ENCODE results near the gene RBP7. TPM values are rescaled to one million over a fixed set of nuclear protein-coding genes. Genes with fewer than 3 reads are reported as not detected.

Gene RBP7
- polyA plus RNA-seq, 1 of the 3 experiments (the other 2 are of a cell fraction), result 2.5 TPM

- Histone ChIP-seq H3K36me3 (replicated peaks in 1 of 2; ENCODE audit: control insufficient read depth in 1 of 2, insufficient read depth in 2 of 2, low read length in 1 of 2) (no peaks in the 10 kb centered on the region), H3K27ac (ENCODE audit: low read depth in 2 of 2, low read length in 1 of 2) (no peak overlapping the region), H4K20me1 (ENCODE audit: insufficient read depth) (no peaks in the 10 kb centered on the region), H3K4me1 (ENCODE audit: control insufficient read depth in 1 of 2, insufficient read depth in 2 of 2, low read depth in 1 of 2, low read length in 1 of 2) (peaks cover 0 to 6% of the 10 kb centered on the region in 2 experiments; a peak in 1 of 4 replicates), H3F3A (replicated peaks; ENCODE audit: insufficient read depth) (peaks cover 4% of the 10 kb centered on the region), H3K4me2 (no peak overlapping the region), H3K9ac (no peak overlapping the region), H3K79me2 (ENCODE audit: insufficient read depth) (no peaks in the 10 kb centered on the region), H3K27me3 (ENCODE audit: insufficient read depth) (no peaks in the 10 kb centered on the region), H2AFZ (ENCODE audit: low read depth) (no peak overlapping the region), H3K4me3 (ENCODE audit: low read depth in 2 of 2, low read length in 1 of 2) (no peak overlapping the region), H3K9me3 (no peaks in the 10 kb centered on the region), H3K9me2 (no peaks in the 10 kb centered on the region)
- no peak for TF ChIP-seq SIN3A (IDR thresholded peaks at IDR 0.05; ENCODE audit: borderline replicate concordance, low read depth, low read length)
- TF ChIP-seq SMC3 (IDR thresholded peaks at IDR 0.05; ENCODE audit: low read depth, low read length), result no peak
- no peak for TF ChIP-seq FOSL2 (IDR thresholded peaks at IDR 0.05; ENCODE audit: borderline replicate concordance, low read depth)
- TF ChIP-seq FOXM1 (IDR thresholded peaks at IDR 0.05; ENCODE audit: low read depth), result no peak
- no peak for TF ChIP-seq NRF1 (IDR thresholded peaks at IDR 0.05; ENCODE audit: low read depth, low read length)
- TF ChIP-seq, protein P1, sequence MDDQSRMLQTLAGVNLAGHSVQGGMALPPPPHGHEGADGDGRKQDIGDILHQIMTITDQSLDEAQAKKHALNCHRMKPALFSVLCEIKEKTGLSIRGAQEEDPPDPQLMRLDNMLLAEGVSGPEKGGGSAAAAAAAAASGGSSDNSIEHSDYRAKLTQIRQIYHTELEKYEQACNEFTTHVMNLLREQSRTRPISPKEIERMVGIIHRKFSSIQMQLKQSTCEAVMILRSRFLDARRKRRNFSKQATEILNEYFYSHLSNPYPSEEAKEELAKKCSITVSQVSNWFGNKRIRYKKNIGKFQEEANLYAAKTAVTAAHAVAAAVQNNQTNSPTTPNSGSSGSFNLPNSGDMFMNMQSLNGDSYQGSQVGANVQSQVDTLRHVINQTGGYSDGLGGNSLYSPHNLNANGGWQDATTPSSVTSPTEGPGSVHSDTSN (IDR thresholded peaks at IDR 0.05), result no peak
- TF ChIP-seq RAD21 (IDR thresholded peaks at IDR 0.05; ENCODE audit: low read length), result no peak
- TF ChIP-seq RXRA (IDR thresholded peaks at IDR 0.05; ENCODE audit: borderline replicate concordance, low read depth), result no peak
- DNase-seq, result no peak
- ChIA-PET POLR2A (no interaction called here), CTCF (interaction anchor here (1.3 kb wide), 1 partner anchor 75 kb away, joined by 4 read pairs; no protein-coding TSS in a partner anchor)
- 65% methylated on average over 2 of the region's 2 CpGs for WGBS (ENCODE audit: low lambda C conversion rate)
Measured at GRCh38 chr1:10025354-10025753, 28.3 kb downstream of the RBP7 start.

DNA sequence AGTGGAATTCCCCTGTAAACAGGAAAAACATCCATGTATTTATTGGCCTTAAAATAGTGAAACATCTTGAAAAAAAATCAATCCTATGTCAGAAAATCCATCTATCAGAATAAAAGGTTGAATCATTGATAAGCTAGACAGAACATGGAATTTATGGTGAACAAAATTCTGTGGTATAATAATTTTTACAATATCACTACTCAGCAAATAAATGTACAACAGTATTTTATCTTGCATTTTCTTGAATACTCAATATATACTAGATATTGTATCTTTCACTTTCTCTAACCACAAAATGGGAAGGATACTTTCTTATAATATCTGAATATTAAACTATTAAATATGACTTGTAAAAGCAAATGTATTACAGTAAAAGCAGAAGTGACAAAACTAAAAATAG is 30.0 kb downstream of the RBP7 start:
- CTCF ChIA-PET, result interaction anchor here (1.0 kb wide), 1 partner anchor 77 kb away, joined by 3 read pairs; no protein-coding TSS in a partner anchor
- H3K4me2 ChIP-seq, result no peak overlapping the region
- POLR2A ChIA-PET, result no interaction called here
- H2AFZ ChIP-seq (ENCODE audit: low read depth), result no peak overlapping the region
- no peaks in the 10 kb centered on the region for H3K9me2 ChIP-seq
- no peaks in the 10 kb centered on the region for H3K79me2 ChIP-seq (ENCODE audit: insufficient read depth)
- no peak overlapping the region for H3K27ac ChIP-seq (ENCODE audit: low read depth in 2 of 2, low read length in 1 of 2)
- no peaks in the 10 kb centered on the region for H4K20me1 ChIP-seq (ENCODE audit: insufficient read depth)
- peaks cover 2 to 3% of the 10 kb centered on the region in 2 experiments; a peak in 2 of 4 replicates for H3K4me1 ChIP-seq (ENCODE audit: control insufficient read depth in 1 of 2, insufficient read depth in 2 of 2, low read depth in 1 of 2, low read length in 1 of 2)
- no peak overlapping the region for H3K9ac ChIP-seq
- peaks cover 11% of the 10 kb centered on the region for H3F3A ChIP-seq (replicated peaks; ENCODE audit: insufficient read depth)
- H3K9me3 ChIP-seq, result no peaks in the 10 kb centered on the region
- TF ChIP-seq, protein P2, sequence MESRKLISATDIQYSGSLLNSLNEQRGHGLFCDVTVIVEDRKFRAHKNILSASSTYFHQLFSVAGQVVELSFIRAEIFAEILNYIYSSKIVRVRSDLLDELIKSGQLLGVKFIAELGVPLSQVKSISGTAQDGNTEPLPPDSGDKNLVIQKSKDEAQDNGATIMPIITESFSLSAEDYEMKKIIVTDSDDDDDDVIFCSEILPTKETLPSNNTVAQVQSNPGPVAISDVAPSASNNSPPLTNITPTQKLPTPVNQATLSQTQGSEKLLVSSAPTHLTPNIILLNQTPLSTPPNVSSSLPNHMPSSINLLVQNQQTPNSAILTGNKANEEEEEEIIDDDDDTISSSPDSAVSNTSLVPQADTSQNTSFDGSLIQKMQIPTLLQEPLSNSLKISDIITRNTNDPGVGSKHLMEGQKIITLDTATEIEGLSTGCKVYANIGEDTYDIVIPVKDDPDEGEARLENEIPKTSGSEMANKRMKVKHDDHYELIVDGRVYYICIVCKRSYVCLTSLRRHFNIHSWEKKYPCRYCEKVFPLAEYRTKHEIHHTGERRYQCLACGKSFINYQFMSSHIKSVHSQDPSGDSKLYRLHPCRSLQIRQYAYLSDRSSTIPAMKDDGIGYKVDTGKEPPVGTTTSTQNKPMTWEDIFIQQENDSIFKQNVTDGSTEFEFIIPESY (IDR thresholded peaks at IDR 0.05; ENCODE audit: borderline replicate concordance, low read depth), result no peak
- TF ChIP-seq GATA2 (CRISPR knock-in tag; IDR thresholded peaks at IDR 0.05) (no peak), TAF1 (IDR thresholded peaks at IDR 0.05; ENCODE audit: borderline replicate concordance, low read depth, low read length) (no peak), MEF2A (IDR thresholded peaks at IDR 0.05; ENCODE audit: borderline replicate concordance, low read depth) (no peak), SIN3A (IDR thresholded peaks at IDR 0.05; ENCODE audit: borderline replicate concordance, low read depth, low read length) (no peak), CTCF (IDR thresholded peaks at IDR 0.05) (no peak), JUND (IDR thresholded peaks at IDR 0.05) (no peak), POLR2AphosphoS5 (IDR thresholded peaks at IDR 0.05; ENCODE audit: low read depth, low read length) (no peak), NRF1 (IDR thresholded peaks at IDR 0.05; ENCODE audit: low read depth, low read length) (no peak), EP300 (IDR thresholded peaks at IDR 0.05; ENCODE audit: borderline replicate concordance in 1 of 2, low read depth in 1 of 2, low read length in 1 of 2) (no peak)
- TF ChIP-seq, protein P1 (IDR thresholded peaks at IDR 0.05), result no peak
- TF ChIP-seq, protein P3, sequence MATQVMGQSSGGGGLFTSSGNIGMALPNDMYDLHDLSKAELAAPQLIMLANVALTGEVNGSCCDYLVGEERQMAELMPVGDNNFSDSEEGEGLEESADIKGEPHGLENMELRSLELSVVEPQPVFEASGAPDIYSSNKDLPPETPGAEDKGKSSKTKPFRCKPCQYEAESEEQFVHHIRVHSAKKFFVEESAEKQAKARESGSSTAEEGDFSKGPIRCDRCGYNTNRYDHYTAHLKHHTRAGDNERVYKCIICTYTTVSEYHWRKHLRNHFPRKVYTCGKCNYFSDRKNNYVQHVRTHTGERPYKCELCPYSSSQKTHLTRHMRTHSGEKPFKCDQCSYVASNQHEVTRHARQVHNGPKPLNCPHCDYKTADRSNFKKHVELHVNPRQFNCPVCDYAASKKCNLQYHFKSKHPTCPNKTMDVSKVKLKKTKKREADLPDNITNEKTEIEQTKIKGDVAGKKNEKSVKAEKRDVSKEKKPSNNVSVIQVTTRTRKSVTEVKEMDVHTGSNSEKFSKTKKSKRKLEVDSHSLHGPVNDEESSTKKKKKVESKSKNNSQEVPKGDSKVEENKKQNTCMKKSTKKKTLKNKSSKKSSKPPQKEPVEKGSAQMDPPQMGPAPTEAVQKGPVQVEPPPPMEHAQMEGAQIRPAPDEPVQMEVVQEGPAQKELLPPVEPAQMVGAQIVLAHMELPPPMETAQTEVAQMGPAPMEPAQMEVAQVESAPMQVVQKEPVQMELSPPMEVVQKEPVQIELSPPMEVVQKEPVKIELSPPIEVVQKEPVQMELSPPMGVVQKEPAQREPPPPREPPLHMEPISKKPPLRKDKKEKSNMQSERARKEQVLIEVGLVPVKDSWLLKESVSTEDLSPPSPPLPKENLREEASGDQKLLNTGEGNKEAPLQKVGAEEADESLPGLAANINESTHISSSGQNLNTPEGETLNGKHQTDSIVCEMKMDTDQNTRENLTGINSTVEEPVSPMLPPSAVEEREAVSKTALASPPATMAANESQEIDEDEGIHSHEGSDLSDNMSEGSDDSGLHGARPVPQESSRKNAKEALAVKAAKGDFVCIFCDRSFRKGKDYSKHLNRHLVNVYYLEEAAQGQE (IDR thresholded peaks at IDR 0.05; ENCODE audit: low read depth, low read length), result no peak
- H3K36me3 ChIP-seq (replicated peaks in 1 of 2; ENCODE audit: control insufficient read depth in 1 of 2, insufficient read depth in 2 of 2, low read length in 1 of 2), result no peaks in the 10 kb centered on the region
- no peak overlapping the region for H3K4me3 ChIP-seq (ENCODE audit: low read depth in 2 of 2, low read length in 1 of 2)
- no peak for DNase-seq
- no peaks in the 10 kb centered on the region for H3K27me3 ChIP-seq (ENCODE audit: insufficient read depth)
